Endometrium (tissue), 2 donors: ENCODE measurements around the gene POLR1A.

Experiments used
- FAIRE-seq: peaks from 2 replicates; lab custom pipeline; 2012; peaks lifted over from hg19 to GRCh38; lab: Jason Lieb, UNC
- donor health status: control.
- donor health status: control.

POLR1A gene

DNA sequence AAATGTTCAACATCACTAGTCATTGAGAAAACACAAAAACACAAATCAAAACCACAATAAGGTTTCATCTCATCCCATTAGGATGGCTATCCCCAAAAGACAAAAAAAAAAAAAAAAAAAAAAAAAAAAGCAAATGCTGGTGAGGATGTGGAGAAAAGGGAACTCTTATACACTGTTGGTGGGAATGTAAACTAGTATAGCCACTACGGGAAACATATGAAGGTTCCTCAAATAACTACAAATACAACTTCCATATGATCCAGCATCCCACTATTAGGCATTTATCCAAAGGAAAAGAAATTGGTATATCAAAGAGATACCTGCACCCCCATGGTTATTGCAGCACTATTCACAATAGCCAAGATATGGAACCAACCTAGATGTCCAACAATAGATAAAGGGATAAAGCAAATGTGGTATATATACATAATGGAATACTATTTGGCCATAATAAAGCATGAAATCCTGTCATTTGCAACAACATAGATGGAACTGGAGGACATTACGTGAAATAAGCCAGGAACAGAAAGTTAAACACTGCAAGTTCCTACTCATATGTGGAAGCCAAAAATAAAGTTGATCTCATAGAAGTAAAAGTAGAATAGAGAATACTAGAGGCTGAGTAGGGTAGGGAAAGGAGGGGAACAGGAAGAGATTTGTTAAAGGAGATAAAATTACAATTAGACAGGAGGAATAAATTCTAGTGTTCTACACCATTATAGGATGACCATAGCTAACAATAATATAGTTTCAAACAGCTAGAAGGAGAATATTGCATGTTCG is 8.4 kb downstream of the POLR1A start:
- no peak for FAIRE-seq

DNA sequence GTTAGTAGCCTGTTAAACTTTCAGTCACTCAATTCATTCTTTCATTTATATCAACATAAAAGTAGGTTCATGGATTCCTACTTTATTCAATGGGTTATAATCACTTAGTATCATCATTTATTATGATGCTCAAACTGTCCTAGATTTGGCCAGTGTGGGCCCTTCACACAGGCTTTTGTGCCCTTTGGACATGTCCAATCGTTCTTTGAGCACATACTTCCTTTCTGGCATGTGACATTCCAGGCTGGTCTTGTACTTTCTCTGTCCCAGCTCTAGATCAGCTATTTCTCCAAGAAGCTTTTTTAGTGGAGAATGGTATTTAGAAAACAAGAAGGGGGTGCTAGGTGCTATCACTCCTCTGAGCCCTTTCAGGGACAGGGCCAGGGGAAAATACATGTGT is 11.5 kb downstream of the POLR1A start:
- no peak for FAIRE-seq

DNA sequence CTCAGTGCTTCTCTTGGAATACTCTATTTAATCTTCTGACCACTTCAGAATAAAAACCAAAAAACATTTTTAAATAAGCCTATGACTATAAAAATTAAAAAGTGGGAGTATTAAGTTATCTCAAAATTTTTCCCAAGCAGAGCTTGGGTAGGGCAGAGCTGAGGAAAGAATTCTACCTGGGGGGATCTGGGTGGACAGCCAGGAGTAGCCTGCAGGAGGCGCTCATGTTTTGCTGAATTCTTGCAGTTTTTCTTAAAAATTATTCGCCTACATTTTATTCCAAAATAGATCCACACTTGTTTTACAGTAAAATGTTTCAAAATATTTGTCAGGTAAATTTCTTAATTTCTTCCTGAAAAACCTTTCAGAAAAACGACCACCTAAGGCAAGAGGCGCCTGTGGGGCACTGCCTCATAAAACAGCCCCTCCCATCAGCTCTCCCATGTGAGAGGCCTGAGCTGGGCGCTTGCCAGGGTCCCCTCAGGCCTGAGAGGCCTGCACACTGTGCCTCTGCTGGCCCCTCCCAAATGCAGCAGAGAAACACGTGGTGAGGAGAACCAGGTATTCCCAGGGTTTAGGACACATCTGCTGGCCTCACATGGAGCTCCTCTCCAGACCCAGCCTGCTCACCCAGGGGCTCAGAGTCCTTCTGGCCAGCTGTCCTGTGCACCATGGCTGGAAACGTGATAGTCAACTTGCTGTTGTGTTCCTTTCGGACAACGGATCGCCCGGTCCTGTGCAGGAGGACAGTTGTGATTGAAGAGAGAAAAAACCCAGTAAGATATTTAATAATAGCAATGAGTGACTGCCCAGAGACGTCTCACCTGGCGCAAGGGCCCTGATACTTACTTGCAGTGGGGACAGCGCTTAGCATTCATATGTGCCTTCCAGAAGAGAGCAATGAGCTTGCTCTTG is 17.5 kb downstream of the POLR1A start:
- no peak for FAIRE-seq

DNA sequence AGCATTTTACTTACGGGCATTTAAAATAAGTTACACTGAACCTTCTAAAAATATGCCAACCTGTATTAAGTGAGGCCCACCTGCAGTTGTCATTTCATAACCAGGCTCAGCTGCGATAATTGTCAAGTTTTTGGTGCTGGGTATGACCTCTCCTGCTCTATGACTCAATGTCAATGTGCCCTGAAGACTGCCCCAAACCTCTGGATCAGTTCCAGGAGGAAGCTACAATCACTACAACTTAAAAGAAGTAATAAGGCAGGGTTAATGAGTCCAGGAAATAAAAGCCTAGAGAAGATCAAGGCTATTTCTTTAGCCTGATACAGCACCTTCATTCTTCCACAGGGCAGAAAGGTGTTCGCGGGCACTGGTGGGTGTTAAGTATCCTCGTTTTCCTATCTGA is 22.9 kb downstream of the POLR1A start:
- no peak for FAIRE-seq

DNA sequence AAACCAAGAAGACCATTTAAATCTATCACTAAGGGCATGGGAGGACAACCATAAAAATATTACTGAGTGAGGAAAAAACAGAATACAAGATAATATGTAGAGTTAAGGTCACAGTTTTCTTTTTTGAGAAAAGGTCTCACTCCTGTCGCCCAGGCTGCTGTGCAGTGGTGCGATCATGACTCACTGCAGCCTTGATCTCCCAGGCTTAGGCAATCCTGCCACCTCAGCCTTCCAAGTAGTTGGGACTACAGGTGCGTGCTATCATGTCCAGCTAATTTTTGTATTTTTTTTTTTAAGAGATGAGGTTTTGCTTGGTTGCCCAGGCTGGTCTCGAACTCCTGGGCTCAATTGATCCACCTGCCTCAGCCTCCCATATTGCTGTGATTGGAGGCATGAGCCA is 24.0 kb downstream of the POLR1A start:
- FAIRE-seq, result no peak

GRCh38 chr2:86079981-86080911 is 25.4 kb downstream of the POLR1A start:
- FAIRE-seq, result no peak

- no peak for FAIRE-seq
These were observed 26.7 kb downstream of the POLR1A start for GRCh38 chr2:86078774-86079545.

GRCh38 chr2:86075886-86076285 is 29.8 kb downstream of the POLR1A start:
- no peak for FAIRE-seq

- FAIRE-seq, result no peak
These were observed 30.9 kb downstream of the POLR1A start for GRCh38 chr2:86074811-86075210.

- no peak for FAIRE-seq
These were observed 31.4 kb downstream of the POLR1A start for GRCh38 chr2:86074256-86074655.

DNA sequence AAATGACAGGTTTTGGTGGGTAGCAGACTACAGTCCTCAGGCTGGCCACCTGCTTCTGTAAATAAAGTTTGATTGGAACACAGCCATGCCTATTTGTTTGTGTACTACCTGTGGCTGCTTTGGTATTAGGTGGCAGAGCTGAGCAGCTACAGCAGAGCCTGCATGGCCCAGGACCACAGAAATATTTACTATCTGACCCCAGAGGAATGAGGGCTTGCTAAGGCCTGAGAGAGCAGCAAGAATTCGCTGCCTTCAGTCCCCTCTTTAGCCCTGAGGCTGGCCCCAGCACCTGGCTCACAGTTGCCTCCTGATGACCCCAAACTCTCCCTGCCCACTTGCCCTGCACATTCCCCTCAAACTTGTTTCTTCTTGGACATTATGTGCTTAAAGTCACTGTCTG is 32.5 kb downstream of the POLR1A start:
- FAIRE-seq, result no peak

GRCh38 chr2:86072271-86072858 is 33.3 kb downstream of the POLR1A start:
- FAIRE-seq, result no peak

- FAIRE-seq, result no peak
These were observed 34.8 kb downstream of the POLR1A start for GRCh38 chr2:86070868-86071267.

DNA sequence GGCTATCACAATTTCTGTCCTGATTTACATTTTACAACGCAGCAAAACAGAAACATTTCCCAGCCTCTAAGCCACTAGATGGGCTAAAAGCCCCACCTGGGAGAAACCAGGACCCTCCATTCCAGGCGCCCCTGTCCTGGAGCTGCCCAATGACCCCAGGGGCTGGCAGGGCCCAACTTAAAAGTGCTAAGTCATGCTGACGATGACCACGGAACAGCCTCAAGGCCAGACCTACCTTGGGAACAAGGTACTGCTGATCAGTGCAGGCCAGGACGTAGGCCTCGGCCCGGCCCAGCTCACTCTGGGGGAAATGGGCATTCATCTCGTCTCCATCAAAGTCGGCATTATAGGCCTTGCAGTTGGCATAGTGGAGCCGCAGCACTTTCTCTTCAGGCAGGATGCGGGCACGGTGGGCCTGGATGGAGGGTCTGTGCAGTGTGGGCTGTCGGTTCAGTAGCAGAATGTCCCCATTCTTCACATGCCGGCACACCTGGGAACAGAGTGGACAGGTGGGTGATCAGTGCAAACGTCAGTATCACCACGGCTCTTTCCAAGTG is 35.8 kb downstream of the POLR1A start:
- no peak for FAIRE-seq

- no peak for FAIRE-seq
These were observed 36.5 kb downstream of the POLR1A start for GRCh38 chr2:86069091-86069685.

- no peak for FAIRE-seq
These were observed 37.0 kb downstream of the POLR1A start for GRCh38 chr2:86068648-86069047.

- FAIRE-seq, result no peak
These were observed 37.5 kb downstream of the POLR1A start for GRCh38 chr2:86068136-86068588.

GRCh38 chr2:86066915-86067314 is 38.8 kb downstream of the POLR1A start:
- no peak for FAIRE-seq

DNA sequence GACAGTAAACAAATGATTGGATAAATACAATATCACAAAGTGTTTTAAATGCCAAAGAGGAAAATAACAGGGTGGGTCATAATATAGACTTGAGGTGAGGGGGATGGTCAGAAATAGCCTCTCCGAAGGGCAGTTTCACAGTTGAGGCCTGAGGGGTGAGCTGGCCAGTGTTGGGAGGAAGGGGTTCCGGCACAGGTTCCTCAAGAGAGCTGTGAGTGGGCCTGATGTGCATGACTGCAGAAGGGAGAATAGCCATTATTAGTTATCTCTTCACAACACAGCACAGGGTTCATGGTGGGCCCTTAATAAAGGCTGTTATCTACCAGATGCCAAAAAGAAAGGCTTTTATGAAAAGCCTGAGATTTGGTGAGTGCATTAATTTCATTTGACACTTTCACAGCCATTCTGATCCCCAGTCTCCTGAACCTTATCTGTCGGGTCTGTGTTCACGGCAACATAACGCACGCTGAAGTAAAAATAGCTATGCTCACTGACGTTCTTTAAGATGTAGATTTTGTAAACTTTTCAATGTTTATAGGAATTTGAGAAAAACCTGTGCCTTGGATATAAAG is 39.6 kb downstream of the POLR1A start:
- FAIRE-seq, result no peak

GRCh38 chr2:86065512-86065911 is 40.2 kb downstream of the POLR1A start:
- peak; percentile 8 for FAIRE-seq
